Measurements from ENCODE around the gene DESI2.

GRCh38 chr1:244680667-244681066 lies 27.7 kb downstream of the DESI2 start:
- TF ChIP-seq, protein P1, sequence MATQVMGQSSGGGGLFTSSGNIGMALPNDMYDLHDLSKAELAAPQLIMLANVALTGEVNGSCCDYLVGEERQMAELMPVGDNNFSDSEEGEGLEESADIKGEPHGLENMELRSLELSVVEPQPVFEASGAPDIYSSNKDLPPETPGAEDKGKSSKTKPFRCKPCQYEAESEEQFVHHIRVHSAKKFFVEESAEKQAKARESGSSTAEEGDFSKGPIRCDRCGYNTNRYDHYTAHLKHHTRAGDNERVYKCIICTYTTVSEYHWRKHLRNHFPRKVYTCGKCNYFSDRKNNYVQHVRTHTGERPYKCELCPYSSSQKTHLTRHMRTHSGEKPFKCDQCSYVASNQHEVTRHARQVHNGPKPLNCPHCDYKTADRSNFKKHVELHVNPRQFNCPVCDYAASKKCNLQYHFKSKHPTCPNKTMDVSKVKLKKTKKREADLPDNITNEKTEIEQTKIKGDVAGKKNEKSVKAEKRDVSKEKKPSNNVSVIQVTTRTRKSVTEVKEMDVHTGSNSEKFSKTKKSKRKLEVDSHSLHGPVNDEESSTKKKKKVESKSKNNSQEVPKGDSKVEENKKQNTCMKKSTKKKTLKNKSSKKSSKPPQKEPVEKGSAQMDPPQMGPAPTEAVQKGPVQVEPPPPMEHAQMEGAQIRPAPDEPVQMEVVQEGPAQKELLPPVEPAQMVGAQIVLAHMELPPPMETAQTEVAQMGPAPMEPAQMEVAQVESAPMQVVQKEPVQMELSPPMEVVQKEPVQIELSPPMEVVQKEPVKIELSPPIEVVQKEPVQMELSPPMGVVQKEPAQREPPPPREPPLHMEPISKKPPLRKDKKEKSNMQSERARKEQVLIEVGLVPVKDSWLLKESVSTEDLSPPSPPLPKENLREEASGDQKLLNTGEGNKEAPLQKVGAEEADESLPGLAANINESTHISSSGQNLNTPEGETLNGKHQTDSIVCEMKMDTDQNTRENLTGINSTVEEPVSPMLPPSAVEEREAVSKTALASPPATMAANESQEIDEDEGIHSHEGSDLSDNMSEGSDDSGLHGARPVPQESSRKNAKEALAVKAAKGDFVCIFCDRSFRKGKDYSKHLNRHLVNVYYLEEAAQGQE (IDR thresholded peaks at IDR 0.05; ENCODE audit: low read depth), result no peak
- TF ChIP-seq POLR2A (IDR thresholded peaks at IDR 0.05; ENCODE audit: borderline replicate concordance, extremely low read depth, insufficient read depth, insufficient read length) (no peak), RAD21 (IDR thresholded peaks at IDR 0.05; ENCODE audit: low read depth) (no peak), CBX3 (IDR thresholded peaks at IDR 0.05; ENCODE audit: low read depth) (no peak)
- TF ChIP-seq, protein P2, sequence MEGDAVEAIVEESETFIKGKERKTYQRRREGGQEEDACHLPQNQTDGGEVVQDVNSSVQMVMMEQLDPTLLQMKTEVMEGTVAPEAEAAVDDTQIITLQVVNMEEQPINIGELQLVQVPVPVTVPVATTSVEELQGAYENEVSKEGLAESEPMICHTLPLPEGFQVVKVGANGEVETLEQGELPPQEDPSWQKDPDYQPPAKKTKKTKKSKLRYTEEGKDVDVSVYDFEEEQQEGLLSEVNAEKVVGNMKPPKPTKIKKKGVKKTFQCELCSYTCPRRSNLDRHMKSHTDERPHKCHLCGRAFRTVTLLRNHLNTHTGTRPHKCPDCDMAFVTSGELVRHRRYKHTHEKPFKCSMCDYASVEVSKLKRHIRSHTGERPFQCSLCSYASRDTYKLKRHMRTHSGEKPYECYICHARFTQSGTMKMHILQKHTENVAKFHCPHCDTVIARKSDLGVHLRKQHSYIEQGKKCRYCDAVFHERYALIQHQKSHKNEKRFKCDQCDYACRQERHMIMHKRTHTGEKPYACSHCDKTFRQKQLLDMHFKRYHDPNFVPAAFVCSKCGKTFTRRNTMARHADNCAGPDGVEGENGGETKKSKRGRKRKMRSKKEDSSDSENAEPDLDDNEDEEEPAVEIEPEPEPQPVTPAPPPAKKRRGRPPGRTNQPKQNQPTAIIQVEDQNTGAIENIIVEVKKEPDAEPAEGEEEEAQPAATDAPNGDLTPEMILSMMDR (IDR thresholded peaks at IDR 0.05 in 2 of 3, conservative IDR thresholded peaks at IDR 0.05 in 1 of 3; ENCODE audit: borderline replicate concordance in 1 of 3, insufficient read depth in 1 of 3, low read depth in 2 of 3, low read length in 2 of 3), result no peak

Measured in HCT116 (cell line).